Prostate gland (tissue), 2 donors: ENCODE measurements around the gene GAREM2. TPM values are rescaled to one million over a fixed set of nuclear protein-coding genes. Genes with fewer than 3 reads are reported as not detected.

Source experiments
- DNase-seq: peaks from one replicate; pipeline ENCODE4 v3.0.0-alpha.2; 2019; ENCODE audit warnings: low spot score
- H3K27ac ChIP-seq, 2 donors: fragments of 200-600 bp; sonication (generic); 2 replicates each; pipeline ENCODE4 v1.5.1; 2017 to 2019
- H3K27me3 ChIP-seq: fragments of 200-600 bp; sonication (generic); replicated peaks from 2 replicates; pipeline ENCODE4 v1.5.1; 2019; ENCODE audit not compliant: insufficient read depth
- H3K36me3 ChIP-seq, 2 donors: fragments of 200-600 bp; sonication (generic); 1 replicate in 1 of 2; 2 replicates in 1 of 2; pipeline versions ENCODE4 v1.5.1 to v1.8.1; 2017 to 2019
- H3K4me1 ChIP-seq: fragments of 200-600 bp; sonication (generic); replicated peaks from 2 replicates; pipeline ENCODE4 v1.5.1; 2019
- H3K4me3 ChIP-seq, 2 donors: fragments of 200-600 bp; sonication (generic); 2 replicates each; pipeline ENCODE4 v1.5.1; 2017 to 2019
- H3K9me3 ChIP-seq: fragments of 200-600 bp; sonication (generic); 2 replicates; pipeline ENCODE4 v1.5.1; 2017
- POLR2A ChIP-seq: fragments of 450-650 bp; IDR thresholded peaks from one replicate; pipeline ENCODE4 v1.6.1; 2016; ENCODE audit warnings: antibody characterized with exemption, mild to moderate bottlenecking
- POLR2AphosphoS5 ChIP-seq: sonication (generic); formaldehyde crosslinking; IDR thresholded peaks from one replicate; pipeline ENCODE4 v1.6.1; 2017; ENCODE audit warnings: antibody characterized with exemption
- WGBS: methylation state at CpG from one replicate; pipeline ENCODE4 v1.1.5; 2018; 5-methylcytosine and 5-hydroxymethylcytosine counted together
- intact Hi-C: fragments of 100-400 bp; cut with DNase I; formaldehyde crosslinking; loops from one replicate; pipeline ENCODE4 v1.14.2; 2022
- total RNA-seq, 2 donors: library from RNA; depleted of rRNA; stranded (reverse); fragments of >200 nt; gene quantifications; one replicate each; pipeline ENCODE4 v1.1.0, GENCODE V29; 2016
- TF ChIP-seq, protein P1 (sequence below), 4 experiments: fragments of 200-600 bp in 2 of 4; fragments of 450-650 bp in 2 of 4; sonication (generic) in 2 of 4; IDR thresholded peaks; 1 replicate in 3 of 4; 2 replicates in 1 of 4; pipeline ENCODE4 v1.5.1; 2016 to 2019; ENCODE audit warnings: antibody characterized with exemption in 4 of 4, mild to moderate bottlenecking in 2 of 4, moderate library complexity in 2 of 4

The GAREM2 gene
- total RNA-seq, 2 donors from 2014 or later: 3.5 TPM

DNA sequence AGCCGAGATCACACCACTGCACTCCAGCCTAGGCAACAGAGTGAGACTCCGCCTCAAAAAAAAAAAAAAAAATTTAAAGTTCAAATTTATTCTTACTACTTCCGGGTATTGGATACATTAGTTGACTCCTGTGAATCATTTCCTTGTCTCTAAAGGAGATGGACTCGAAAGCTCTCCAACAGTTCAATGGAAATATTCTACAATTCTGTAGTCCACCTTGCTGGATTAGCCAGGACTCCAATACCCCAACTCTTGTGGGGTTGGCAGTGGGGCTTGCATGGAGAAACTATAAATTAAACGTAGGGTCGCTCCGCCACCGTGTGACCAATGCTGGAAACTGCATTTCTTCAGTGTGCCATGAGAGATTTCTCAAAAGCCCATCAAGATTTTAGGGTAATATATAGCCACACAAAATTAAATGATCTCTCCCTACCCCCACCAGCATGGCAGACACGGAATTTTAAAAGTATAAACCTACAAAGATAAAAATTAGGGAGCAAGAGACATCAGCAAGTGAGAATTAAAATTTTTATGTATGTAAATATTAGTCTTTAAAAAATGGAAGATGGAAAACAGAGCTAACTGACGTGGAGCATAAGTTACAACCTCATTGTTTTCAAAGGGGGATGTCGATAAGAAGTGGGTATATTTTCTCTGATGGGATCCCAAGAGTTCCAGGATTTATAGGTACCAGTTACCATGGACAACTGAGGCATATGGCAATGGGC is 27.8 kb upstream of the GAREM2 start:
- Histone ChIP-seq H3K27ac (no peak overlapping the region), H3K27me3 (no peaks in the 10 kb centered on the region), H3K4me3 (no peak overlapping the region), H3K4me1 (no peaks in the 10 kb centered on the region), H3K36me3 (no peaks in the 10 kb centered on the region), H3K9me3 (no peaks in the 10 kb centered on the region)
- intact Hi-C loops: loop anchor here (5.0 kb wide), 4 partner anchors 58 to 293 kb away; no protein-coding TSS in a partner anchor
- 24% methylated on average over 11 of the region's 11 CpGs for WGBS
- TF ChIP-seq POLR2A (no peak), POLR2AphosphoS5 (peak; percentile 45)
- TF ChIP-seq, protein P1, sequence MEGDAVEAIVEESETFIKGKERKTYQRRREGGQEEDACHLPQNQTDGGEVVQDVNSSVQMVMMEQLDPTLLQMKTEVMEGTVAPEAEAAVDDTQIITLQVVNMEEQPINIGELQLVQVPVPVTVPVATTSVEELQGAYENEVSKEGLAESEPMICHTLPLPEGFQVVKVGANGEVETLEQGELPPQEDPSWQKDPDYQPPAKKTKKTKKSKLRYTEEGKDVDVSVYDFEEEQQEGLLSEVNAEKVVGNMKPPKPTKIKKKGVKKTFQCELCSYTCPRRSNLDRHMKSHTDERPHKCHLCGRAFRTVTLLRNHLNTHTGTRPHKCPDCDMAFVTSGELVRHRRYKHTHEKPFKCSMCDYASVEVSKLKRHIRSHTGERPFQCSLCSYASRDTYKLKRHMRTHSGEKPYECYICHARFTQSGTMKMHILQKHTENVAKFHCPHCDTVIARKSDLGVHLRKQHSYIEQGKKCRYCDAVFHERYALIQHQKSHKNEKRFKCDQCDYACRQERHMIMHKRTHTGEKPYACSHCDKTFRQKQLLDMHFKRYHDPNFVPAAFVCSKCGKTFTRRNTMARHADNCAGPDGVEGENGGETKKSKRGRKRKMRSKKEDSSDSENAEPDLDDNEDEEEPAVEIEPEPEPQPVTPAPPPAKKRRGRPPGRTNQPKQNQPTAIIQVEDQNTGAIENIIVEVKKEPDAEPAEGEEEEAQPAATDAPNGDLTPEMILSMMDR (IDR thresholded peaks at IDR 0.05): peak; percentile 20 to 81 (median 78)
- DNase-seq: peak; percentile 57

GRCh38 chr2:26148501-26148900 is 24.4 kb upstream of the GAREM2 start:
- intact Hi-C loops: loop anchor here (5.0 kb wide), 1 partner anchor 196 kb away; no protein-coding TSS in a partner anchor

GRCh38 chr2:26150243-26150642 is 22.6 kb upstream of the GAREM2 start:
- H3K36me3 ChIP-seq: no peaks in the 10 kb centered on the region
- no peak for DNase-seq
- no peaks in the 10 kb centered on the region for H3K9me3 ChIP-seq
- H3K4me3 ChIP-seq: no peak overlapping the region
- intact Hi-C loops: no loop called here
- H3K4me1 ChIP-seq: no peaks in the 10 kb centered on the region
- TF ChIP-seq POLR2AphosphoS5: no peak
- TF ChIP-seq, protein P1 (IDR thresholded peaks at IDR 0.05): no peak
- no peak for TF ChIP-seq POLR2A
- WGBS: 63% methylated on average over 12 of the region's 12 CpGs
- no peak overlapping the region for H3K27ac ChIP-seq
- H3K27me3 ChIP-seq: no peaks in the 10 kb centered on the region

More at GRCh38 chr2:26148501-26148900, 24.4 kb upstream of the GAREM2 start:
- Histone ChIP-seq H3K27ac (no peak overlapping the region), H3K27me3 (no peaks in the 10 kb centered on the region), H3K4me3 (no peak overlapping the region), H3K9me3 (no peaks in the 10 kb centered on the region), H3K4me1 (no peaks in the 10 kb centered on the region), H3K36me3 (no peaks in the 10 kb centered on the region)
- no peak for DNase-seq
- 34% methylated on average over 2 of the region's 2 CpGs for WGBS
- TF ChIP-seq, protein P1 (IDR thresholded peaks at IDR 0.05): no peak
- TF ChIP-seq POLR2AphosphoS5: no peak
- TF ChIP-seq POLR2A: no peak

- intact Hi-C loops: no loop called here
- DNase-seq: no peak
- 93% methylated on average over 5 of the region's 5 CpGs for WGBS
- Histone ChIP-seq H3K27me3 (no peaks in the 10 kb centered on the region), H3K9me3 (no peaks in the 10 kb centered on the region), H3K27ac (no peak overlapping the region), H3K4me1 (no peaks in the 10 kb centered on the region), H3K4me3 (no peak overlapping the region), H3K36me3 (no peaks in the 10 kb centered on the region)
- TF ChIP-seq POLR2A (no peak), POLR2AphosphoS5 (no peak)
- TF ChIP-seq, protein P1 (IDR thresholded peaks at IDR 0.05): no peak
These were observed 15.3 kb upstream of the GAREM2 start for GRCh38 chr2:26157580-26157979.

DNA sequence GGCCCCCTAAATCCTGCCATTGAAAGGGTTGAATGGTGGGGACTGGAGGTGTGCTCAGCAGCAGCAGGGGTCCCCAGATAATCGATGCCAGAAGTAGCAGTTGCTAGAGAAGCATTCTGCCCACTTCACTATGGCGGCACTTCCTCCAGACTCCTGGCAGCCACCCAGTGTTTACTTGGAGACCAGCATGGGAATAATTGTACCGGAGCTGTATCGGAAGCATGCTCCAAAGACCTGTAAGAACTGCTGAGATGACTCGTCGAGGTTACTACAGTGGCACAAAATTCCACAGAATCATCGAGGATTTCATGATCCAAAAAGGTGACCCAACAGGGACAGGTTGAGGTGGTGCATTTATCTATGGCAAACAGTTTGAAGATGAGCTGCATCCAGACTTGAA is 11.0 kb upstream of the GAREM2 start:
- TF ChIP-seq, protein P1 (IDR thresholded peaks at IDR 0.05): no peak
- TF ChIP-seq POLR2A: no peak
- TF ChIP-seq POLR2AphosphoS5: no peak
- 93% methylated on average over 7 of the region's 7 CpGs for WGBS
- no peak for DNase-seq
- no peaks in the 10 kb centered on the region for H3K4me1 ChIP-seq
- no peak overlapping the region for H3K4me3 ChIP-seq
- no peak overlapping the region for H3K27ac ChIP-seq
- intact Hi-C loops: no loop called here
- H3K36me3 ChIP-seq: no peaks in the 10 kb centered on the region
- H3K9me3 ChIP-seq: no peaks in the 10 kb centered on the region
- H3K27me3 ChIP-seq: no peaks in the 10 kb centered on the region
